ENCODE results near the gene JHY. TPM values are rescaled to one million over a fixed set of nuclear protein-coding genes. Genes with fewer than 3 reads are reported as not detected.

Gene JHY
- total and polyA plus RNA-seq, 2 donors (not counting 1 experiment from before 2014, with no cell fraction given), result 1.6 to 3.5 TPM

- H3K4me3 ChIP-seq (replicated peaks in 1 of 4; ENCODE audit: control extremely low read depth in 1 of 4, insufficient read depth in 1 of 4, low read depth in 3 of 4, low read length in 4 of 4), result no peak overlapping the region
- no peak for TF ChIP-seq CTCF (conservative IDR thresholded peaks at IDR 0.05 in 1 of 2, IDR thresholded peaks at IDR 0.05 in 1 of 2; ENCODE audit: low read depth in 1 of 2, low read length in 2 of 2)
- no peak for TF ChIP-seq EZH2 (IDR thresholded peaks at IDR 0.05; ENCODE audit: low read length, missing control alignments)
- H4K20me1 ChIP-seq (ENCODE audit: control insufficient read depth, extremely low read depth, insufficient read depth, low read length), result no peaks in the 10 kb centered on the region
- no peaks in the 10 kb centered on the region for H3K9me3 ChIP-seq (ENCODE audit: control insufficient read depth, insufficient read depth, low read depth, low read length)
- H3K4me1 ChIP-seq (ENCODE audit: control insufficient read depth, extremely low read depth, insufficient read depth, low read length), result peaks cover 2% of the 10 kb centered on the region
- H3K9ac ChIP-seq (ENCODE audit: insufficient read depth, low read length), result no peak overlapping the region
- H3K27ac ChIP-seq (ENCODE audit: insufficient read depth, low read length), result no peak overlapping the region
- no peaks in the 10 kb centered on the region for H3K79me2 ChIP-seq (ENCODE audit: control insufficient read depth, insufficient read depth, low read length)
- no peak overlapping the region for H2AFZ ChIP-seq (ENCODE audit: low read length)
- H3K27me3 ChIP-seq (ENCODE audit: control insufficient read depth, insufficient read depth, low read length), result peaks cover 3% of the 10 kb centered on the region
- no peaks in the 10 kb centered on the region for H3K36me3 ChIP-seq (ENCODE audit: control insufficient read depth, insufficient read depth, low read length)
- H3K4me2 ChIP-seq (ENCODE audit: extremely low read depth, insufficient read depth, low read length), result no peak overlapping the region
- no peak for DNase-seq (ENCODE audit: low read depth in 2 of 2)
Measured at GRCh38 chr11:122879785-122880184, 2.8 kb upstream of the JHY start.

GRCh38 chr11:122882857-122883645 lies 492 bp downstream of the JHY start:
- no peak for DNase-seq (ENCODE audit: low read depth in 2 of 2)
- Histone ChIP-seq H3K9ac (ENCODE audit: insufficient read depth, low read length) (peak overlapping the region; percentile 56), H3K27ac (ENCODE audit: insufficient read depth, low read length) (peak overlapping the region; percentile 67), H3K36me3 (ENCODE audit: control insufficient read depth, insufficient read depth, low read length) (no peaks in the 10 kb centered on the region), H3K9me3 (ENCODE audit: control insufficient read depth, insufficient read depth, low read depth, low read length) (no peaks in the 10 kb centered on the region), H4K20me1 (ENCODE audit: control insufficient read depth, extremely low read depth, insufficient read depth, low read length) (no peaks in the 10 kb centered on the region), H3K4me3 (replicated peaks in 1 of 4; ENCODE audit: control extremely low read depth in 1 of 4, insufficient read depth in 1 of 4, low read depth in 3 of 4, low read length in 4 of 4) (peak overlapping the region; percentile 49 to 73 (median 58)), H3K4me2 (ENCODE audit: extremely low read depth, insufficient read depth, low read length) (peak overlapping the region; percentile 94), H3K4me1 (ENCODE audit: control insufficient read depth, extremely low read depth, insufficient read depth, low read length) (peaks cover 2% of the 10 kb centered on the region), H2AFZ (ENCODE audit: low read length) (peak overlapping the region; percentile 63), H3K27me3 (ENCODE audit: control insufficient read depth, insufficient read depth, low read length) (peaks cover 3% of the 10 kb centered on the region), H3K79me2 (ENCODE audit: control insufficient read depth, insufficient read depth, low read length) (no peaks in the 10 kb centered on the region)
- TF ChIP-seq EZH2 (IDR thresholded peaks at IDR 0.05; ENCODE audit: low read length, missing control alignments) (no peak), CTCF (conservative IDR thresholded peaks at IDR 0.05 in 1 of 2, IDR thresholded peaks at IDR 0.05 in 1 of 2; ENCODE audit: low read depth in 1 of 2, low read length in 2 of 2) (no peak)

- Histone ChIP-seq H3K36me3 (ENCODE audit: control insufficient read depth, insufficient read depth, low read length) (no peaks in the 10 kb centered on the region), H3K9me3 (ENCODE audit: control insufficient read depth, insufficient read depth, low read depth, low read length) (no peaks in the 10 kb centered on the region), H4K20me1 (ENCODE audit: control insufficient read depth, extremely low read depth, insufficient read depth, low read length) (no peaks in the 10 kb centered on the region), H3K4me2 (ENCODE audit: extremely low read depth, insufficient read depth, low read length) (peak overlapping the region; percentile 93), H3K4me3 (replicated peaks in 1 of 4; ENCODE audit: control extremely low read depth in 1 of 4, insufficient read depth in 1 of 4, low read depth in 3 of 4, low read length in 4 of 4) (peak overlapping the region; percentile 49 to 73 (median 58)), H3K4me1 (ENCODE audit: control insufficient read depth, extremely low read depth, insufficient read depth, low read length) (peaks cover 2% of the 10 kb centered on the region), H3K27me3 (ENCODE audit: control insufficient read depth, insufficient read depth, low read length) (peaks cover 3% of the 10 kb centered on the region), H3K79me2 (ENCODE audit: control insufficient read depth, insufficient read depth, low read length) (no peaks in the 10 kb centered on the region), H2AFZ (ENCODE audit: low read length) (peak overlapping the region; percentile 63), H3K27ac (ENCODE audit: insufficient read depth, low read length) (peak overlapping the region; percentile 67), H3K9ac (ENCODE audit: insufficient read depth, low read length) (no peak overlapping the region)
- peak; percentile 85 to 91 for DNase-seq (ENCODE audit: low read depth in 2 of 2)
- no peak for TF ChIP-seq EZH2 (IDR thresholded peaks at IDR 0.05; ENCODE audit: low read length, missing control alignments)
- no peak for TF ChIP-seq CTCF (conservative IDR thresholded peaks at IDR 0.05 in 1 of 2, IDR thresholded peaks at IDR 0.05 in 1 of 2; ENCODE audit: low read depth in 1 of 2, low read length in 2 of 2)
Measured at GRCh38 chr11:122883646-122883979, 1.1 kb downstream of the JHY start.

All from fibroblast of lung (primary cell).